Measurements from ENCODE around the gene OR2S2. TPM values are rescaled to one million over a fixed set of nuclear protein-coding genes. Genes with fewer than 3 reads are reported as not detected.
A peak's percentile ranks its signal among the peaks of the same experiment; 100 is the strongest.

OR2S2 gene
- total RNA-seq, 1 experiment from 2014 or later = not detected

- Histone ChIP-seq H3K4me3 (ENCODE audit: low read depth, low read length, poor library complexity, severe bottlenecking) (no peak overlapping the region), H3K9me3 (ENCODE audit: low read depth, low read length, poor library complexity, severe bottlenecking) (no peaks in the 10 kb centered on the region), H3K27ac (ENCODE audit: low read depth, low read length, poor library complexity, severe bottlenecking) (peak overlapping the region; percentile 77), H3K36me3 (ENCODE audit: insufficient read depth, low read length, poor library complexity, severe bottlenecking) (no peaks in the 10 kb centered on the region), H3K27me3 (replicated peaks; ENCODE audit: insufficient read depth, low read depth, low read length, poor library complexity) (no peaks in the 10 kb centered on the region), H3K4me1 (ENCODE audit: insufficient read depth, low read length, poor library complexity, severe bottlenecking) (peaks cover 43% of the 10 kb centered on the region)
- intact Hi-C loops (cut with micrococcal nuclease; ENCODE audit: unreplicated experiment) = no loop called here
- CTCF ChIA-PET = interaction anchor here (1.5 kb wide), 1 partner anchor 36 kb away, joined by 3 read pairs; no protein-coding TSS in a partner anchor
- POLR2A ChIA-PET (ENCODE audit: low non-redundant PET) = no interaction called here
- BruUV-seq (replicated peaks) = no TSS peak
- DNase-seq (ENCODE audit: low spot score) = no peak
- TF ChIP-seq CTCF (conservative IDR thresholded peaks at IDR 0.05; ENCODE audit: low read depth, low read length) = no peak
- TF ChIP-seq EZH2 (IDR thresholded peaks at IDR 0.05; ENCODE audit: borderline replicate concordance, low read depth, low read length, poor library complexity, severe bottlenecking) = no peak
Observed at GRCh38 chr9:35909687-35910612, 48.0 kb downstream of the OR2S2 start.

GRCh38 chr9:35909274-35909673 is 48.7 kb downstream of the OR2S2 start, which contains the start of gene SPAAR:
Gene SPAAR, plus strand, starts transcription at chr9:35909490. Its CDS starts 974 bp downstream, at chr9:35910464.
- Histone ChIP-seq H3K27ac (ENCODE audit: low read depth, low read length, poor library complexity, severe bottlenecking) (peak within 1 kb of the TSS; percentile 77), H3K36me3 (ENCODE audit: insufficient read depth, low read length, poor library complexity, severe bottlenecking) (no peaks in the 10 kb centered on the region), H3K27me3 (replicated peaks; ENCODE audit: insufficient read depth, low read depth, low read length, poor library complexity) (no peaks in the 10 kb centered on the region), H3K4me1 (ENCODE audit: insufficient read depth, low read length, poor library complexity, severe bottlenecking) (peaks cover 43% of the 10 kb centered on the region), H3K9me3 (ENCODE audit: low read depth, low read length, poor library complexity, severe bottlenecking) (no peaks in the 10 kb centered on the region), H3K4me3 (ENCODE audit: low read depth, low read length, poor library complexity, severe bottlenecking) (no peak within 1 kb of the TSS)
- ChIA-PET CTCF (interaction anchor here (1.5 kb wide), 1 partner anchor 36 kb away, joined by 3 read pairs; no protein-coding TSS in a partner anchor), POLR2A (ENCODE audit: low non-redundant PET) (no interaction called here)
- no TSS peak for BruUV-seq (replicated peaks)
- TF ChIP-seq EZH2 (IDR thresholded peaks at IDR 0.05; ENCODE audit: borderline replicate concordance, low read depth, low read length, poor library complexity, severe bottlenecking) (no peak), CTCF (conservative IDR thresholded peaks at IDR 0.05; ENCODE audit: low read depth, low read length) (no peak)
- intact Hi-C loops (cut with micrococcal nuclease; ENCODE audit: unreplicated experiment) = no loop called here
- DNase-seq (ENCODE audit: low spot score) = no peak

- Histone ChIP-seq H3K4me1 (ENCODE audit: insufficient read depth, low read length, poor library complexity, severe bottlenecking) (peaks cover 43% of the 10 kb centered on the region), H3K27me3 (replicated peaks; ENCODE audit: insufficient read depth, low read depth, low read length, poor library complexity) (no peaks in the 10 kb centered on the region), H3K27ac (ENCODE audit: low read depth, low read length, poor library complexity, severe bottlenecking) (peak overlapping the region; percentile 77), H3K4me3 (ENCODE audit: low read depth, low read length, poor library complexity, severe bottlenecking) (no peak overlapping the region), H3K9me3 (ENCODE audit: low read depth, low read length, poor library complexity, severe bottlenecking) (no peaks in the 10 kb centered on the region), H3K36me3 (ENCODE audit: insufficient read depth, low read length, poor library complexity, severe bottlenecking) (no peaks in the 10 kb centered on the region)
- BruUV-seq (replicated peaks) = TSS peak; percentile 87
- no peak for TF ChIP-seq CTCF (conservative IDR thresholded peaks at IDR 0.05; ENCODE audit: low read depth, low read length)
- TF ChIP-seq EZH2 (IDR thresholded peaks at IDR 0.05; ENCODE audit: borderline replicate concordance, low read depth, low read length, poor library complexity, severe bottlenecking) = no peak
- ChIA-PET CTCF (interaction anchor here (0.7 to 1.5 kb wide), 2 partner anchors 10 to 37 kb away, joined by 3 read pairs; no protein-coding TSS in a partner anchor), POLR2A (ENCODE audit: low non-redundant PET) (no interaction called here)
- no peak for DNase-seq (ENCODE audit: low spot score)
- intact Hi-C loops (cut with micrococcal nuclease; ENCODE audit: unreplicated experiment) = no loop called here
Observed at GRCh38 chr9:35908504-35909125, 49.3 kb downstream of the OR2S2 start.

Data from A673 (cell line).